Astrocyte of the cerebellum (primary cell): ENCODE measurements around the gene RNF41.

Source experiments
- DNase-seq: peaks from one replicate; pipeline ENCODE4 v3.0.0-alpha.2; 2011; ENCODE audit warnings: low read depth
- H3K4me3 ChIP-seq: 2 replicates; pipeline ENCODE4 v1.5.1; 2011; ENCODE audit warnings: mild to moderate bottlenecking, low read depth, low read length, moderate library complexity
- CTCF ChIP-seq: IDR thresholded peaks from 2 replicates; pipeline ENCODE4 v1.5.1; 2012; ENCODE audit warnings: low read length, low read depth, moderate library complexity, mild to moderate bottlenecking; ENCODE audit errors: missing control alignments
- in situ Hi-C: cut with HindIII; loops from 2 replicates; pipeline ENCODE4 v1.10.0; 2017; ENCODE audit warnings: low sequenced_read_pairs

RNF41 gene

DNA sequence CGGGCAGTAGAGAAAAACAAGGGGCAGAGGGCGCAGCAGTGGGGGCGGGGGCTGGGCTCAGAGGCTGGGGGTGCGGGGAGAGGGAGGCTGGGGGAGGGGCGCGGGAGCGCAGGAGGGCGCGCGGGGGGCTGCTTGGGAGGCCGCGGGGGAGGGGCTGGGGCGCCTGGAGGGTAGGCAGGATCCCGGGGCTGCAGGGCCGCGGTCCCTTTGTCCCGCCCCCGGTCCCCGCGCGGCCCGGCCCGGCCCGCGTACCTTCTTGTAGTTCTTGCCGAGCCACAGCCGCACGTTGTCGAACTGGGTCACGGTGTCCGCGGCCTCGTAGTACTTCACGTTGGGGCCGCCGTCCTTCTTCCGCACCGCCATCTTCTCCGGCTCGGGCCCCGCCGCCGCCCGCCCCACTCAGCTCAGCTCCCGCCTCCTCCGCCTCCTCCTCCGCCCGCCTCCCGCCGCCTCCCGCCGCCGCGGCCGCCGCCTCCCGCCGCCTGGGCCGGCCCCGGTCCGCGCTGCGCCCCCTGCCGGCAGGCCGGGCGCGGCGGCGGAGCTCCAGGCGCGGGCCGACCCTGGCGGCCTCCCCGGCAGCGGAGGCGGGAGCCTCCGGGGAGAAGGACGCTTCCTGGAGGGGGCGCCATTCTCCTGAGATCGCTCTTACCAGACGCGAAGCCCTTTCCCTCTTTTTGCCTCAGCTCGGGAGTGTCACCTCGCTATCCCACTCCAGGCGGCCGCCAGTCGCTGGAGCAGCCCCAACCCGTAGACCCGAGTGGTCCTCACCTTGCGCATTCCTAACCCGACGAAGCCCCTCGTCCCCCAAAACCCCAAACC, 32.4 kb downstream of the RNF41 start, which contains the start of gene SMARCC2:
Gene SMARCC2 (minus strand): TSS at position 385 of the 819 bp plus-strand sequence. CDS start 22 bp downstream, at position 363.
- in situ Hi-C loops: no loop called here
- DNase-seq: peak; percentile 48
- TF ChIP-seq CTCF: peak; percentile 44
- H3K4me3 ChIP-seq: peak within 1 kb of the TSS; percentile 81

GRCh38 chr12:56188778-56189098, 33.0 kb downstream of the RNF41 start:
- TF ChIP-seq CTCF: no peak
- H3K4me3 ChIP-seq: peak overlapping the region; percentile 81
- in situ Hi-C loops: no loop called here
- DNase-seq: no peak

GRCh38 chr12:56188131-56188777, 33.5 kb downstream of the RNF41 start:
- no peak for DNase-seq
- in situ Hi-C loops: no loop called here
- no peak for TF ChIP-seq CTCF
- H3K4me3 ChIP-seq: peak overlapping the region; percentile 81

- no peak overlapping the region for H3K4me3 ChIP-seq
- DNase-seq: no peak
- no peak for TF ChIP-seq CTCF
- in situ Hi-C loops: no loop called here
Measured at GRCh38 chr12:56186957-56187356, 34.8 kb downstream of the RNF41 start.

- in situ Hi-C loops: loop anchor here (10.0 kb wide), 1 partner anchor 54 kb away; the partner anchor contains the start of gene ESYT1
- TF ChIP-seq CTCF: no peak
- no peak for DNase-seq
- no peak overlapping the region for H3K4me3 ChIP-seq
Measured at GRCh38 chr12:56178347-56178746, 43.4 kb downstream of the RNF41 start.

- in situ Hi-C loops: loop anchor here (10.0 kb wide), 1 partner anchor 48 kb away; the partner anchor contains the start of gene ESYT1
- DNase-seq: no peak
- TF ChIP-seq CTCF: no peak
Measured at GRCh38 chr12:56172839-56173238, 48.9 kb downstream of the RNF41 start.

More at GRCh38 chr12:56172839-56173238, 48.9 kb downstream of the RNF41 start:
- H3K4me3 ChIP-seq: no peak overlapping the region
